Cardiac fibroblast (primary cell): ENCODE measurements around the gene TCHP.

ENCODE experiments used
- DNase-seq, 2 donors: peaks; one replicate each; pipeline versions ENCODE4 v3.0.0 to v3.0.0-alpha.2; 2010; ENCODE audit warnings: low read depth in 2 of 2
- H3K4me3 ChIP-seq, 2 donors: replicated peaks in 1 of 2; 1 replicate in 1 of 2; 2 replicates in 1 of 2; pipeline ENCODE4 v1.5.1; 2011; ENCODE audit warnings: low read depth in 2 of 2, low read length in 2 of 2, mild to moderate bottlenecking in 2 of 2, moderate library complexity in 1 of 2
- TF ChIP-seq, protein P1 (sequence below): IDR thresholded peaks from one replicate; pipeline ENCODE4 v1.5.1; 2011; ENCODE audit warnings: low read depth, mild to moderate bottlenecking, low read length, inconsistent platforms

TCHP gene

DNA sequence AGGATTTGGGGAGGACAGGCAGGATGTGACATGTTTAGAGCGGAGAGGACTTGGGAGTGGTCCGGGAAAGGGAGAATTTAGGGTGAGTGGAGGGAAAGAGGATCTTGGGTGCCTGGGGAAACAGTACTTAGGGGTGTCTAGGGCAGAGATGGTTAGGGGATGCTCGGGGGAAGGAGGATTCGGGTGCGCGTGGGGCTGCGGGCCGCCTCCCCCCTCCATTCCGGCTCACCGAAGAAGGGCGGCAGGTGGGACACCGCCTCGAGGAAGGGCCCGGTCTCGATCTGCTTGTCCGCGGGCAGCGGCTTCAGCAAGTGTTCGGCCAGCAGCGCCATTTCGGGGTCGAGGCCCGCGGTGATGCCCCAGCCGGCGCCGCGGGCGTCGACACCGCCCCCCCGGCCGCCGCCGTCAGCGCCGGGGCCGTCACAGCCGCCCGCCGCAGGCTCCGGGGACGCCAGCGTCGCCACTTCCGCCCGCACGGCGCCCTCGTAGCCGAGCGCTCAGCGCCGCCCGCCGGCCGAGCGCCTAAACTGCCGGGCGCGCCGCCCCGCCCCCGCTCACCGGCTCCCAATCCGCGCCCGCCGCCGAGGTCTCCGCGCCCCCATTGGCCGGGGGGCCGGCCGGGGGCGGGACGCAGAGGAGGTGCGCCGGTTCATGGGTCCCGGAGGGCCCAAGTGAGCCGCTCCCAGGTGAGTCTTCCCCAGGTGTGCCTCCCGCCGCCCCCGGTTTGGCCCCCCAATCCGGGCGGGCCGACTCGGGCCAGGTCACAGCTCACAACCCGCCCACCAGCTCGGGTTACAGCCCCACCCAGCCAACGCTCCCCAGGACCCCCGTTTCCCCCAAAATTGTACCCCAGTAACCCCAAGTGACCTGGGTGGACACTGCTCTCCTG, 19.8 kb upstream of the TCHP start, which contains the start of gene GLTP:
Gene GLTP (minus strand): TSS at position 499 of the 889 bp plus-strand sequence. CDS start 167 bp downstream, at position 332.
- peak within 1 kb of the TSS; percentile 79 to 88 for H3K4me3 ChIP-seq
- DNase-seq = peak; percentile 62 to 79
- TF ChIP-seq, protein P1, sequence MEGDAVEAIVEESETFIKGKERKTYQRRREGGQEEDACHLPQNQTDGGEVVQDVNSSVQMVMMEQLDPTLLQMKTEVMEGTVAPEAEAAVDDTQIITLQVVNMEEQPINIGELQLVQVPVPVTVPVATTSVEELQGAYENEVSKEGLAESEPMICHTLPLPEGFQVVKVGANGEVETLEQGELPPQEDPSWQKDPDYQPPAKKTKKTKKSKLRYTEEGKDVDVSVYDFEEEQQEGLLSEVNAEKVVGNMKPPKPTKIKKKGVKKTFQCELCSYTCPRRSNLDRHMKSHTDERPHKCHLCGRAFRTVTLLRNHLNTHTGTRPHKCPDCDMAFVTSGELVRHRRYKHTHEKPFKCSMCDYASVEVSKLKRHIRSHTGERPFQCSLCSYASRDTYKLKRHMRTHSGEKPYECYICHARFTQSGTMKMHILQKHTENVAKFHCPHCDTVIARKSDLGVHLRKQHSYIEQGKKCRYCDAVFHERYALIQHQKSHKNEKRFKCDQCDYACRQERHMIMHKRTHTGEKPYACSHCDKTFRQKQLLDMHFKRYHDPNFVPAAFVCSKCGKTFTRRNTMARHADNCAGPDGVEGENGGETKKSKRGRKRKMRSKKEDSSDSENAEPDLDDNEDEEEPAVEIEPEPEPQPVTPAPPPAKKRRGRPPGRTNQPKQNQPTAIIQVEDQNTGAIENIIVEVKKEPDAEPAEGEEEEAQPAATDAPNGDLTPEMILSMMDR = no peak

DNA sequence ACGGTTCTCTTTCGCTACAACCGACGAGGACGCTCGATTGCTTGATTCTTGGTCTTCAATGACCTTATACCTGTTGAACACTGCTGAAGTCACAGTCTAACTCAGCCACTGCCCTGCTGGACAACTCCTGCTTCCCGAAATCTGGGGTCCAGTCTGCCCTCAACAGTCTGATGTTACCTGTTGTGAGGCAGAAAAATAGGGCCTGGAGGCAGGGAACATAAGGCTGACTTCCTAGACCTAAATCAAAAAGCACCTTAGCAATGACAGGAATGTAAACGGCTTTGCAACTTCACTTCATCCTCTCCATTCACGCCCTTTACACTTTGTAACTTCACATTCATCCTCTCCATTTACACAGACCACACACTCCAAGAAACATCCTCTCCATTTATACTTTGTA, 19.1 kb upstream of the TCHP start:
- peak overlapping the region; percentile 66 to 77 for H3K4me3 ChIP-seq
- TF ChIP-seq, protein P1 = no peak
- no peak for DNase-seq

DNA sequence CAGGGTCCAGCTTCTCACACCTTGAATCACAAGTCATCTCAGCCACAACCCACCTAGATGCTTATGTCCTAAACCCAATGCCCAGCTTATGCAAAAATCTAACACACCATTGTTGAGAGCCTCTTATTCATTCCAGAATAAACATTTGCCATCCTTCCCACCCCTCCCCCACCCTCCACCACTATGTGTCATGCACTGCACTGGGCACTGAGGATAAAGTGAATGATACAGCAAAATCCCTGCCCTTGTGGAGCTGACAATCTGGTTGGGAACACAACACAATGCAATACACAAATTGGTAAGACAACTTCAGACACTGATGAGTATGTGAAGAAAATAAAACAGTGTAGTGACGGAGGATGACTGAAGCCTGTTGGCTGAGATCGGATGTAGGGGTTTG, 18.3 kb upstream of the TCHP start:
- TF ChIP-seq, protein P1 = no peak
- H3K4me3 ChIP-seq = no peak overlapping the region
- DNase-seq = peak in 1 of 2 donors; percentile 22

DNA sequence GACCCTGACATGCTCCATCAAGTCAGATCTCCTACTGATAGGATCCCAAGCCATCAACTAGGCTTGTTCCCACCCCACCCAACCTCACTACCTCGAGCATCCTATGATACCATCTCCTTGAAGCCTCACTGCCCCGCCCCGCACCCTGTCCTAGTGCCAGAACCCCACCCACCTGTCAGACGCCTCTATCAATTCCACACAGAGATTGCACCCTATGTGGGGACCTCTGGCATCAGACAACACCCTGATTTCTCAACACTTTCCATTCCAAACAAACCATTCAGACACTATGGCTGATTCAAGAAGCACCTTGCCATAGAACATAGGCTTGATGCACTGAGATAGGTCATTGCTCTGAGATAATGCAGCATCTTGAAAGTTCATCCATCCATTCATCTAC, 16.6 kb upstream of the TCHP start:
- TF ChIP-seq, protein P1 = no peak
- no peak for DNase-seq

DNA sequence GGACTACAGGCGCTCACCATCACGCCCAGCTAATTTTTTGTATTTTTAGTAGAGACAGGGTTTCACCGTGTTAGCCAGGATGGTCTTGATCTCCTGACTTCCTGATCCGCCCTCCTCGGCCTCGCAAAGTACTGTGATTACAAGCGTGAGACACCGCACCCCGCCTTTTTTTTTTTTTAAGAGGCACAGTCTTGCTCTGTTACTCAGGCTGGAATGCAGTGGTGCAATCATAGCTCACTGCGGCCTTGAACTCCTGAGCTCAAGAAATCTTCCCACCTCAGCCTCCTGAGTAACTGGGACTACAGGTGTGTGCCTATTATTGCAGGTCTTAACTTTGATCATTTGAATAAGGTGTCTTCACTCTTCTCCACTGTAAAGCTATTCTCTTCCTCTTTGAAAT, 14.5 kb upstream of the TCHP start:
- TF ChIP-seq, protein P1 = no peak
- DNase-seq = peak in 1 of 2 donors; percentile 59
- H3K4me3 ChIP-seq = no peak overlapping the region

More for the DNA sequence above, 16.6 kb upstream of the TCHP start:
- no peak overlapping the region for H3K4me3 ChIP-seq

DNA sequence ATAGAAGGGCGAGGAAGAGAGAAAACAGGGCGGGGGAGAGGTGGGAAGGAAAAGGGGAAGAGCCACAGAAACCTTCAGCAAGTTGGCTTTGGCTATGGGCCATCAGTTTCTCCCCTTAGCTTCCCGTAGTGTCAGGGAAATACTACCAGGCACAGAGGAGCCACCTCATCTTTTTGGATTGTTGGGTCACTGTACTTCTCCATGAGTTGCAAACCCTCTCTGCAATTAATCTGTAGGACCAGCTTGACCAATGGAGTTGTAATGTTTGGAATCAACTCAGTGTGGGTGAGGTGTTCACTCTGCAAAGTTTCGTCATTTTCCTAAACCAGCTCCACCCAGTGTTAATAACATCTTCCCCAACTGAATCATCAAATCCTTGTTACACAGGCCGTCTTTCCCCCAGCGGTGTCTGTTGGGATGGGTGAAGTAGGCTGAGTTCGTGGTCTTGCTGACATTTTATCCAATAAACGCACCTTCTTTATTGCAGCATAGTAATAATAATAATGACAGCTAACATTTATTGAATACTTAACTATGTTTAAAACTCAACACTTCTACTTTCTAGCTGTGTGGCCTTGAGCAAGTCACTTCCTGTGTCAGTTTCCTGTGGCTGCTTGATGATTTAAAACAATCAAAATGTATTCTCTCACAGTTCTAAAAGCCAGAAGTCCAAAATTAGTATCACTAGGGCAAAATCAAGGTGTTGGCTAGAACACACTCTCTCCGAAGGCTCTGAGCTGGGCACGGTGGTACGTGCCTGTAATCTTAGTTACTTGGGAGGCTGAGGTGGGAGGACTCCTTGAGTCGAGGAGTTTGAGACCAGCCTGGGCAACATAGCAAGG, 11.7 kb upstream of the TCHP start:
- DNase-seq = peak; percentile 76 to 99
- H3K4me3 ChIP-seq = no peak overlapping the region
- TF ChIP-seq, protein P1 = peak; percentile 23
